ENCODE measurements around the gene PRKCZ. TPM values are rescaled to one million over a fixed set of nuclear protein-coding genes. Genes with fewer than 3 reads are reported as not detected.

The PRKCZ gene
- total and polyA plus RNA-seq, 9 of the 15 experiments (the other 6 are each of a cell fraction or from before 2014, with no cell fraction given): 0.07 to 3.1 (median 1.3) TPM

DNA sequence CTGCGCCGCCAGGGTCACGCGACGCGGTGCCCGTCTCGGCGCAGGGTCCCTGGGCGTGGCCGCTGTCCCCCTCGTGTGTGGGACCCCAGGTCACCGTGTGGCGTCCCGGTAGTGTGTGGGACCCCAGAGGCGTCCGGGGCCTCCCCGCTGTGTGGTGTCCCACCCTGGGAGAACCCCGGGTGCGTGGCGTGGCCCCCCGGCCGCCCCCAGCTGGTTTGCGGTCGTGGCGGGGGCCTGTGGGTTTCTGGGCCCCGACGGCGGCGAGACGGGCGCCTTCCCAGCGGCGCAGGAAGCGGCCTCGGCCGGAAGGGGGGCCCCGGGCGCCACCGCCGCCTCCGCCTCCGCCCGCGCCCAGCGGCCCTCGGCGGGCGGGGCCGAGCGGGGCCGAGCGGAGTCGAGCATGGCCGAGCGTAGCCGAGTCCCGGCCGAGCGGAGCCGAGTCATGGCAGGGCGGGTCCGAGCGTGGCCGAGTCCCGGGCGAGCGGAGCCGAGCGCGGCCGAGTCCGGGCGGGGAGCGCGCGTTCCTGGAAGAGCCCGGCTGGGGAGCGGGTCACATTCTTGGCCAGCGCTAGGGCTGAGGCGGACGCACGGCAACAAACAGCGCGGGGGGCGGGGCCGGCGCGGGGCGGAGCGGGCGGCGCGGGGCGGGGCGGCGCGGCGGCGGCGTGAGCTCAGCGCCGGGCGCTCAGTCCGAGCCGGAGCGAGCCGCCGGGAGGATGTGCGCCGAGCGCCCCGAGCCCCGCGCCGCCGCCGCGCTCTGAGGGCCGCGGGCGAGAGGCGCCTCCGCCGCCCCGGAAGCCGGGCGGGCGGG, 177.3 kb downstream of the PRKCZ start (continued):
- TF ChIP-seq SREBF1 (IDR thresholded peaks at IDR 0.05; ENCODE audit: borderline replicate concordance, low read depth, low read length) (no peak), SP1 (CRISPR knock-in tag; IDR thresholded peaks at IDR 0.05) (0 out of 2 replicates have a peak, but pooled peaks have one; percentile 58), MED1 (CRISPR knock-in tag; IDR thresholded peaks at IDR 0.05; ENCODE audit: borderline replicate concordance) (no peak), CHD2 (IDR thresholded peaks at IDR 0.05; ENCODE audit: low read depth, low read length) (no peak), ZNF79 (CRISPR knock-in tag; IDR thresholded peaks at IDR 0.05; ENCODE audit: low read depth) (no peak), PTTG1 (tag; IDR thresholded peaks at IDR 0.05; ENCODE audit: low read depth) (no peak), ZNF766 (CRISPR knock-in tag; conservative IDR thresholded peaks at IDR 0.05) (no peak), CEBPG (CRISPR knock-in tag; IDR thresholded peaks at IDR 0.05) (no peak), CEBPG (tag; conservative IDR thresholded peaks at IDR 0.05 in 1 of 2, IDR thresholded peaks at IDR 0.05 in 1 of 2) (no peak), RBBP5 (IDR thresholded peaks at IDR 0.05; ENCODE audit: borderline replicate concordance, insufficient read depth, low read length, poor library complexity, severe bottlenecking) (peak; percentile 53), ARHGAP35 (IDR thresholded peaks at IDR 0.05; ENCODE audit: partially characterized antibody) (no peak)
- TF ChIP-seq, protein P1, sequence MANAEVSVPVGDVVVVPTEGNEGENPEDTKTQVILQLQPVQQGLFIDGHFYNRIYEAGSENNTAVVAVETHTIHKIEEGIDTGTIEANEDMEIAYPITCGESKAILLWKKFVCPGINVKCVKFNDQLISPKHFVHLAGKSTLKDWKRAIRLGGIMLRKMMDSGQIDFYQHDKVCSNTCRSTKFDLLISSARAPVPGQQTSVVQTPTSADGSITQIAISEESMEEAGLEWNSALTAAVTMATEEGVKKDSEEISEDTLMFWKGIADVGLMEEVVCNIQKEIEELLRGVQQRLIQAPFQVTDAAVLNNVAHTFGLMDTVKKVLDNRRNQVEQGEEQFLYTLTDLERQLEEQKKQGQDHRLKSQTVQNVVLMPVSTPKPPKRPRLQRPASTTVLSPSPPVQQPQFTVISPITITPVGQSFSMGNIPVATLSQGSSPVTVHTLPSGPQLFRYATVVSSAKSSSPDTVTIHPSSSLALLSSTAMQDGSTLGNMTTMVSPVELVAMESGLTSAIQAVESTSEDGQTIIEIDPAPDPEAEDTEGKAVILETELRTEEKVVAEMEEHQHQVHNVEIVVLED (CRISPR knock-in tag; IDR thresholded peaks at IDR 0.05): peak; percentile 61
- TF ChIP-seq, protein P2, sequence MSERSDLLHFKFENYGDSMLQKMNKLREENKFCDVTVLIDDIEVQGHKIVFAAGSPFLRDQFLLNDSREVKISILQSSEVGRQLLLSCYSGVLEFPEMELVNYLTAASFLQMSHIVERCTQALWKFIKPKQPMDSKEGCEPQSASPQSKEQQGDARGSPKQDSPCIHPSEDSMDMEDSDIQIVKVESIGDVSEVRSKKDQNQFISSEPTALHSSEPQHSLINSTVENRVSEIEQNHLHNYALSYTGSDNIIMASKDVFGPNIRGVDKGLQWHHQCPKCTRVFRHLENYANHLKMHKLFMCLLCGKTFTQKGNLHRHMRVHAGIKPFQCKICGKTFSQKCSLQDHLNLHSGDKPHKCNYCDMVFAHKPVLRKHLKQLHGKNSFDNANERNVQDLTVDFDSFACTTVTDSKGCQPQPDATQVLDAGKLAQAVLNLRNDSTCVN (CRISPR knock-in tag; IDR thresholded peaks at IDR 0.05): no peak
- TF ChIP-seq, protein P3, sequence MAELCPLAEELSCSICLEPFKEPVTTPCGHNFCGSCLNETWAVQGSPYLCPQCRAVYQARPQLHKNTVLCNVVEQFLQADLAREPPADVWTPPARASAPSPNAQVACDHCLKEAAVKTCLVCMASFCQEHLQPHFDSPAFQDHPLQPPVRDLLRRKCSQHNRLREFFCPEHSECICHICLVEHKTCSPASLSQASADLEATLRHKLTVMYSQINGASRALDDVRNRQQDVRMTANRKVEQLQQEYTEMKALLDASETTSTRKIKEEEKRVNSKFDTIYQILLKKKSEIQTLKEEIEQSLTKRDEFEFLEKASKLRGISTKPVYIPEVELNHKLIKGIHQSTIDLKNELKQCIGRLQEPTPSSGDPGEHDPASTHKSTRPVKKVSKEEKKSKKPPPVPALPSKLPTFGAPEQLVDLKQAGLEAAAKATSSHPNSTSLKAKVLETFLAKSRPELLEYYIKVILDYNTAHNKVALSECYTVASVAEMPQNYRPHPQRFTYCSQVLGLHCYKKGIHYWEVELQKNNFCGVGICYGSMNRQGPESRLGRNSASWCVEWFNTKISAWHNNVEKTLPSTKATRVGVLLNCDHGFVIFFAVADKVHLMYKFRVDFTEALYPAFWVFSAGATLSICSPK (IDR thresholded peaks at IDR 0.05; ENCODE audit: borderline replicate concordance): no peak
- TF ChIP-seq, protein P4, sequence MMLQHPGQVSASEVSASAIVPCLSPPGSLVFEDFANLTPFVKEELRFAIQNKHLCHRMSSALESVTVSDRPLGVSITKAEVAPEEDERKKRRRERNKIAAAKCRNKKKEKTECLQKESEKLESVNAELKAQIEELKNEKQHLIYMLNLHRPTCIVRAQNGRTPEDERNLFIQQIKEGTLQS (IDR thresholded peaks at IDR 0.05): no peak
- TF ChIP-seq, protein P4 (CRISPR knock-in tag; conservative IDR thresholded peaks at IDR 0.05): no peak
- TF ChIP-seq, protein P5, sequence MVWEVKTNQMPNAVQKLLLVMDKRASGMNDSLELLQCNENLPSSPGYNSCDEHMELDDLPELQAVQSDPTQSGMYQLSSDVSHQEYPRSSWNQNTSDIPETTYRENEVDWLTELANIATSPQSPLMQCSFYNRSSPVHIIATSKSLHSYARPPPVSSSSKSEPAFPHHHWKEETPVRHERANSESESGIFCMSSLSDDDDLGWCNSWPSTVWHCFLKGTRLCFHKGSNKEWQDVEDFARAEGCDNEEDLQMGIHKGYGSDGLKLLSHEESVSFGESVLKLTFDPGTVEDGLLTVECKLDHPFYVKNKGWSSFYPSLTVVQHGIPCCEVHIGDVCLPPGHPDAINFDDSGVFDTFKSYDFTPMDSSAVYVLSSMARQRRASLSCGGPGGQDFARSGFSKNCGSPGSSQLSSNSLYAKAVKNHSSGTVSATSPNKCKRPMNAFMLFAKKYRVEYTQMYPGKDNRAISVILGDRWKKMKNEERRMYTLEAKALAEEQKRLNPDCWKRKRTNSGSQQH (CRISPR knock-in tag; IDR thresholded peaks at IDR 0.05): no peak
- TF ChIP-seq, protein P6, sequence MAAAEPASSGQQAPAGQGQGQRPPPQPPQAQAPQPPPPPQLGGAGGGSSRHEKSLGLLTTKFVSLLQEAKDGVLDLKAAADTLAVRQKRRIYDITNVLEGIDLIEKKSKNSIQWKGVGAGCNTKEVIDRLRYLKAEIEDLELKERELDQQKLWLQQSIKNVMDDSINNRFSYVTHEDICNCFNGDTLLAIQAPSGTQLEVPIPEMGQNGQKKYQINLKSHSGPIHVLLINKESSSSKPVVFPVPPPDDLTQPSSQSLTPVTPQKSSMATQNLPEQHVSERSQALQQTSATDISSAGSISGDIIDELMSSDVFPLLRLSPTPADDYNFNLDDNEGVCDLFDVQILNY (CRISPR knock-in tag; IDR thresholded peaks at IDR 0.05): no peak
